ENCODE results near the gene MASP1.

The MASP1 gene

DNA sequence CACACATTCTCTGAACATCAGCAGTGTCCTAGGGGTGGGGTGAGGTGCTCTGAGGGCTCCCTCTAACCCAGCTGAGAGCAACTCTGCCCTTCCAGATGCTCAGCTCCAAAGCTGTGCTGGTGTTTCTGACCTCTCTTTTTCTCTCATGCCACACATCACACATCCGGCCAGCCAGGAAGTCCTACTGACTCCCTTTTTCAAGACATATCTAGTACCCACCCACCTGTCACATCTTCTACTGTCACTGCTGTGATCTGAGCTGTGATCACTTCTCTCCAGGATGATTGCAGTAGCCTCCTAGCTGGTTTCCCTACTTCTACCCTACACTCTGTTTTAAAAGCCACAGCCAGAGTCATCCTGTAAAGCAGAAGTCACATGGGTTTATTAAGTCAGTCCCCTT is 30.2 kb upstream of the MASP1 start:
- no peak overlapping the region for H3K27ac ChIP-seq
- no peak overlapping the region for H3K9ac ChIP-seq
- H3K79me2 ChIP-seq (ENCODE audit: insufficient read depth, low read depth) = no peaks in the 10 kb centered on the region
- no peaks in the 10 kb centered on the region for H4K20me1 ChIP-seq (ENCODE audit: insufficient read depth)
- H2AFZ ChIP-seq (ENCODE audit: low read depth) = no peak overlapping the region
- H3K4me2 ChIP-seq = no peak overlapping the region
- peaks cover 3% of the 10 kb centered on the region for H3K4me1 ChIP-seq (ENCODE audit: low read depth, poor library complexity, severe bottlenecking)
- no peaks in the 10 kb centered on the region for H3K36me3 ChIP-seq (ENCODE audit: insufficient read depth)
- H3K27me3 ChIP-seq (ENCODE audit: insufficient read depth, low read depth) = no peaks in the 10 kb centered on the region
- TF ChIP-seq, protein P1, sequence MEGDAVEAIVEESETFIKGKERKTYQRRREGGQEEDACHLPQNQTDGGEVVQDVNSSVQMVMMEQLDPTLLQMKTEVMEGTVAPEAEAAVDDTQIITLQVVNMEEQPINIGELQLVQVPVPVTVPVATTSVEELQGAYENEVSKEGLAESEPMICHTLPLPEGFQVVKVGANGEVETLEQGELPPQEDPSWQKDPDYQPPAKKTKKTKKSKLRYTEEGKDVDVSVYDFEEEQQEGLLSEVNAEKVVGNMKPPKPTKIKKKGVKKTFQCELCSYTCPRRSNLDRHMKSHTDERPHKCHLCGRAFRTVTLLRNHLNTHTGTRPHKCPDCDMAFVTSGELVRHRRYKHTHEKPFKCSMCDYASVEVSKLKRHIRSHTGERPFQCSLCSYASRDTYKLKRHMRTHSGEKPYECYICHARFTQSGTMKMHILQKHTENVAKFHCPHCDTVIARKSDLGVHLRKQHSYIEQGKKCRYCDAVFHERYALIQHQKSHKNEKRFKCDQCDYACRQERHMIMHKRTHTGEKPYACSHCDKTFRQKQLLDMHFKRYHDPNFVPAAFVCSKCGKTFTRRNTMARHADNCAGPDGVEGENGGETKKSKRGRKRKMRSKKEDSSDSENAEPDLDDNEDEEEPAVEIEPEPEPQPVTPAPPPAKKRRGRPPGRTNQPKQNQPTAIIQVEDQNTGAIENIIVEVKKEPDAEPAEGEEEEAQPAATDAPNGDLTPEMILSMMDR (conservative IDR thresholded peaks at IDR 0.05; ENCODE audit: low read depth, low read length) = no peak
- H3K4me3 ChIP-seq (IDR thresholded peaks at IDR 0.05; ENCODE audit: insufficient read depth, low read depth, low read length) = no peak overlapping the region

DNA sequence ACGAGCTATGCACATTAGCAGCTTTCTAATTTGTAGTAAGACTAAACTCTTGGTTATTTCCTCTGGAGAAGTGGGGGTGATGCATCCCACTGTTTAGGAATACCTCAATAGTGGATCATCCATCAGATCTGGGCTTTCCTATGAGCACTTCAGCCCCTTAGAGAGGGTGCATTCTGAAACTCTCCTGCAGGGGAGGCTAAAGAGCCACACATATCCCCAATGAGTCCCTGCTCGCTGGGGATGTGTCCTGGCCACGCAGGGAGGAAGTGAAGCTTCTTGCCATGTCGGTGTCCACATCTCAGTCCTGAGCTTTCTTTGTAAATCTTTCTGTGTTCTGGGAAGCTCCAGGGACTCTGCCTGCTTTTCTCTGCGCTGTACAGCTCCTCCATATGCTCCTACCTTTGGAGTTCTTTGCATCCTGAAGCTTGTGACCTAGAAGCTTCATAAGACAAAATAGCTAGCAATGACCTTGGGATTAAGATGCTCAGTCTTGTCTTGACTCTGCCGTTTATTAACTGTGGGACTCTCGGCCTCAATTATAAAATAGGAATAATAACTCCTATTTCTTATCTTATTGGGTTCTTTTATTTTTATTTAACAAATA is 28.3 kb upstream of the MASP1 start:
- 0 out of 2 replicates have a peak overlapping the region, but pooled peaks have one; percentile 66 for H2AFZ ChIP-seq (ENCODE audit: low read depth)
- no peaks in the 10 kb centered on the region for H3K27me3 ChIP-seq (ENCODE audit: insufficient read depth, low read depth)
- no peak overlapping the region for H3K27ac ChIP-seq
- no peak overlapping the region for H3K4me2 ChIP-seq
- H3K36me3 ChIP-seq (ENCODE audit: insufficient read depth) = no peaks in the 10 kb centered on the region
- H3K79me2 ChIP-seq (ENCODE audit: insufficient read depth, low read depth) = no peaks in the 10 kb centered on the region
- no peak overlapping the region for H3K9ac ChIP-seq
- TF ChIP-seq, protein P1 (conservative IDR thresholded peaks at IDR 0.05; ENCODE audit: low read depth, low read length) = peak; percentile 89
- no peaks in the 10 kb centered on the region for H4K20me1 ChIP-seq (ENCODE audit: insufficient read depth)
- H3K4me1 ChIP-seq (ENCODE audit: low read depth, poor library complexity, severe bottlenecking) = peaks cover 3% of the 10 kb centered on the region
- H3K4me3 ChIP-seq (IDR thresholded peaks at IDR 0.05; ENCODE audit: insufficient read depth, low read depth, low read length) = no peak overlapping the region

DNA sequence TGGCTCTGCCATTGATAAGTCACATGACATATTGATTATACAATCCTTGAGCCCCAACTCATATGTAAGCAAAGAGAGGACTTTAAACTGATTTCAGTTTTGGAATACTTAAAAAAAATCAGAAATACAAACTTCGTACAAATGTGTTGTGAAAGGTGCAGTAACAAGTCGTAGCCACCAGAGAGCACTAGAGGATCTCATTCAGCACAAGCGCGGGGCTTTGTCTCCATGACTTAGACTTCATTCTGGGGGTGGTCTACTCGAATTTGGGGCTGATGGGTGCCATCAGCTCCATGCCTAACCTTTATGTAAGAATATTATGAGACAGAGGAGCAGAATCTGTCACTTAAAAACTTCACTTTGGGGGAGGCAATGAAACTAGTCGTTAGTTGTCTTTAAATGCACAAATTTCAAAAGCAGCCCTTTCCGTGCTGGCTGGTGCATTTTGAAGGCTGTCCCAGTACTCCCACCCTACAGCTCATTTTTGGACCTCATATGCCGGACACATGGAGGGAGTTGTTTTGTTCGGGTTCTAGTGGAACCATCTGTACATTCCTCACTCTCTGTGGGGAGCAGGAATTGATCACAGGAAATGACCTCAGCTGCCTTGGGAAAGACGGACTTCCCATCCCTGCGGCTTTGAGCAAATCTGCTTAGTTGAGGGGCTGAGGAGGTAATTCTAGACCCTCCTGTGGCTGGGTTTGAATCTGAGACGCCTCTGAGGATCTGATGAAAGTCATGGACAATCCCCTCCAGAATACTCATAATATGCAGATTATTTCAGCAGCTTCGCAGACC is 27.5 kb upstream of the MASP1 start:
- peak overlapping the region; percentile 66 for H2AFZ ChIP-seq (ENCODE audit: low read depth)
- no peaks in the 10 kb centered on the region for H3K79me2 ChIP-seq (ENCODE audit: insufficient read depth, low read depth)
- no peaks in the 10 kb centered on the region for H3K36me3 ChIP-seq (ENCODE audit: insufficient read depth)
- no peak overlapping the region for H3K9ac ChIP-seq
- peaks cover 3% of the 10 kb centered on the region for H3K4me1 ChIP-seq (ENCODE audit: low read depth, poor library complexity, severe bottlenecking)
- no peaks in the 10 kb centered on the region for H4K20me1 ChIP-seq (ENCODE audit: insufficient read depth)
- H3K27ac ChIP-seq = no peak overlapping the region
- H3K4me3 ChIP-seq (IDR thresholded peaks at IDR 0.05; ENCODE audit: insufficient read depth, low read depth, low read length) = no peak overlapping the region
- peak overlapping the region; percentile 19; the same call in 1 of the 2 replicates for H3K4me2 ChIP-seq
- H3K27me3 ChIP-seq (ENCODE audit: insufficient read depth, low read depth) = no peaks in the 10 kb centered on the region; the same call in 1 of the 2 replicates
- TF ChIP-seq, protein P1 (conservative IDR thresholded peaks at IDR 0.05; ENCODE audit: low read depth, low read length) = peak; percentile 97

GRCh38 chr3:187315872-187316271 is 24.3 kb upstream of the MASP1 start:
- TF ChIP-seq, protein P1 (conservative IDR thresholded peaks at IDR 0.05; ENCODE audit: low read depth, low read length) = no peak
- H3K79me2 ChIP-seq (ENCODE audit: insufficient read depth, low read depth) = no peaks in the 10 kb centered on the region
- H3K4me3 ChIP-seq (IDR thresholded peaks at IDR 0.05; ENCODE audit: insufficient read depth, low read depth, low read length) = no peak overlapping the region
- H3K27me3 ChIP-seq (ENCODE audit: insufficient read depth, low read depth) = no peaks in the 10 kb centered on the region; the same call in 1 of the 2 replicates
- no peak overlapping the region for H3K4me2 ChIP-seq
- H2AFZ ChIP-seq (ENCODE audit: low read depth) = no peak overlapping the region
- no peak overlapping the region for H3K9ac ChIP-seq
- H4K20me1 ChIP-seq (ENCODE audit: insufficient read depth) = no peaks in the 10 kb centered on the region
- peaks cover 3% of the 10 kb centered on the region for H3K4me1 ChIP-seq (ENCODE audit: low read depth, poor library complexity, severe bottlenecking)
- no peaks in the 10 kb centered on the region for H3K36me3 ChIP-seq (ENCODE audit: insufficient read depth)
- no peak overlapping the region for H3K27ac ChIP-seq

Measured in KMS-11 (cell line).